Activated CD4-positive, alpha-beta T cell treated with anti-CD3 and anti-CD28 coated beads, Interleukin-2, amount 10 ng/mL, durations not matched to agents 7 days and 5 days (primary cell): ENCODE results near the gene CD226. TPM values are rescaled to one million over a fixed set of nuclear protein-coding genes. Genes with fewer than 3 reads are reported as not detected.
A peak's percentile ranks its signal among the peaks of the same experiment; 100 is the strongest.
"Not testable (repeated sequence)": the region's sequence is repeated elsewhere in the genome, so short reads cannot be mapped to it uniquely, and the experiment has no call there.

Experiments used
- CTCF ChIA-PET: fragments of 350-600 bp; sonication (Branson Sonifier 250); formaldehyde crosslinking; loops from one replicate; lab custom pipeline; 2021; ENCODE audit warnings: antibody characterized with exemption; lab: Charles Lee
- POLR2A ChIA-PET: fragments of 350-600 bp; sonication (Branson Sonifier 250); formaldehyde crosslinking; loops from one replicate; lab custom pipeline; 2021; ENCODE audit warnings: antibody characterized with exemption; lab: Charles Lee
- DNase-seq: peaks from one replicate; pipeline ENCODE4 v3.0.0-alpha.2; 2020
- H3K27ac Mint-ChIP-seq: one replicate; pipeline ENCODE4 v1.8.0; 2021; ENCODE audit warnings: mild to moderate bottlenecking, moderate library complexity, mixed read lengths
- H3K27me3 Mint-ChIP-seq: one replicate; pipeline ENCODE4 v1.8.0; 2021; ENCODE audit warnings: mixed read lengths
- H3K36me3 Mint-ChIP-seq: one replicate; pipeline ENCODE4 v1.8.0; 2021; ENCODE audit warnings: low read depth, mixed read lengths
- H3K4me1 Mint-ChIP-seq: one replicate; pipeline ENCODE4 v1.8.0; 2021; ENCODE audit warnings: mixed read lengths
- H3K4me3 Mint-ChIP-seq: one replicate; pipeline ENCODE4 v1.8.0; 2021; ENCODE audit warnings: mild to moderate bottlenecking, moderate library complexity, mixed read lengths
- H3K9me3 Mint-ChIP-seq: one replicate; pipeline ENCODE4 v1.8.0; 2021; ENCODE audit warnings: mixed read lengths
- total RNA-seq, 2 experiments: library from RNA; stranded (reverse); gene quantifications; one replicate each; pipeline ENCODE4 v1.2.3, GENCODE V29; 2021

The CD226 gene
- total RNA-seq, 2 experiments from 2014 or later, result 113 to 126 TPM

GRCh38 chr18:69936191-69936558 is 11.5 kb downstream of the CD226 start:
- ChIA-PET CTCF (interaction anchor here (1.6 to 2.4 kb wide), 2 partner anchors 9 to 28 kb away, joined by 4 to 16 read pairs; no protein-coding TSS in a partner anchor), POLR2A (interaction anchor here (1.2 kb wide), 1 partner anchor 9 kb away, joined by 3 read pairs; no protein-coding TSS in a partner anchor)
- Mint-ChIP-seq H3K27me3 (no peaks in the 10 kb centered on the region), H3K4me3 (no peak overlapping the region), H3K27ac (no peak overlapping the region), H3K9me3 (peaks cover 16% of the 10 kb centered on the region), H3K4me1 (peaks cover 18% of the 10 kb centered on the region), H3K36me3 (peaks cover 5% of the 10 kb centered on the region)
- no peak for DNase-seq

- Mint-ChIP-seq H3K27me3 (no peaks in the 10 kb centered on the region), H3K27ac (no peak overlapping the region), H3K4me3 (no peak overlapping the region), H3K36me3 (peaks cover 10% of the 10 kb centered on the region), H3K4me1 (peaks cover 15% of the 10 kb centered on the region), H3K9me3 (peaks cover 14% of the 10 kb centered on the region)
- peak; percentile 88 for DNase-seq
- CTCF ChIA-PET, result interaction anchor here (1.2 to 2.4 kb wide), 7 partner anchors 9 to 52 kb away, joined by 3 to 16 read pairs (median 4); no protein-coding TSS in a partner anchor
- POLR2A ChIA-PET, result interaction anchor here (0.7 to 1.3 kb wide), 3 partner anchors 10 to 38 kb away, joined by 3 to 5 read pairs (median 4); no protein-coding TSS in a partner anchor
Observed at GRCh38 chr18:69935319-69936190, 12.1 kb downstream of the CD226 start.

GRCh38 chr18:69934601-69935265 is 12.9 kb downstream of the CD226 start:
- no peak for DNase-seq
- peaks cover 8% of the 10 kb centered on the region for H3K4me1 Mint-ChIP-seq
- POLR2A ChIA-PET, result interaction anchor here (0.7 to 1.3 kb wide), 3 partner anchors 11 to 37 kb away, joined by 3 to 5 read pairs (median 4); no protein-coding TSS in a partner anchor
- peaks cover 18% of the 10 kb centered on the region for H3K36me3 Mint-ChIP-seq
- H3K27ac Mint-ChIP-seq, result no peak overlapping the region
- no peak overlapping the region for H3K4me3 Mint-ChIP-seq
- H3K9me3 Mint-ChIP-seq, result peaks cover 6% of the 10 kb centered on the region
- no peaks in the 10 kb centered on the region for H3K27me3 Mint-ChIP-seq
- CTCF ChIA-PET, result interaction anchor here (1.2 to 2.4 kb wide), 7 partner anchors 10 to 51 kb away, joined by 3 to 16 read pairs (median 4); no protein-coding TSS in a partner anchor

- no peak for DNase-seq
- Mint-ChIP-seq H3K4me1 (peaks cover 25% of the 10 kb centered on the region), H3K27me3 (no peaks in the 10 kb centered on the region), H3K36me3 (peaks cover 71% of the 10 kb centered on the region), H3K9me3 (peaks cover 9% of the 10 kb centered on the region), H3K4me3 (no peak overlapping the region), H3K27ac (no peak overlapping the region)
- ChIA-PET POLR2A (no interaction called here), CTCF (interaction anchor here (0.7 kb wide), 1 partner anchor 18 kb away, joined by 3 read pairs; no protein-coding TSS in a partner anchor)
Observed at GRCh38 chr18:69929041-69929774, 18.5 kb downstream of the CD226 start.

- ChIA-PET CTCF (interaction anchor here (1.2 to 2.4 kb wide), 3 partner anchors 13 to 43 kb away, joined by 3 to 7 read pairs (median 3); no protein-coding TSS in a partner anchor), POLR2A (no interaction called here)
- Mint-ChIP-seq H3K36me3 (peaks cover 90% of the 10 kb centered on the region), H3K9me3 (peaks cover 2% of the 10 kb centered on the region), H3K4me1 (peaks cover 55% of the 10 kb centered on the region), H3K4me3 (no peak overlapping the region), H3K27me3 (no peaks in the 10 kb centered on the region), H3K27ac (no peak overlapping the region)
- no peak for DNase-seq
Observed at GRCh38 chr18:69916412-69916811, 31.3 kb downstream of the CD226 start.

GRCh38 chr18:69908838-69909237 is 38.8 kb downstream of the CD226 start:
- peaks cover 53% of the 10 kb centered on the region for H3K4me1 Mint-ChIP-seq
- CTCF ChIA-PET, result interaction anchor here (0.9 to 1.5 kb wide), 3 partner anchors 10 to 26 kb away, joined by 3 to 6 read pairs (median 4); no protein-coding TSS in a partner anchor
- DNase-seq, result no peak
- no peaks in the 10 kb centered on the region for H3K27me3 Mint-ChIP-seq
- H3K36me3 Mint-ChIP-seq, result peaks cover 86% of the 10 kb centered on the region
- H3K9me3 Mint-ChIP-seq, result peaks cover 3% of the 10 kb centered on the region
- POLR2A ChIA-PET, result no interaction called here
- no peak overlapping the region for H3K27ac Mint-ChIP-seq
- H3K4me3 Mint-ChIP-seq, result no peak overlapping the region

GRCh38 chr18:69906765-69907164 is 40.9 kb downstream of the CD226 start:
- Mint-ChIP-seq H3K36me3 (peaks cover 86% of the 10 kb centered on the region), H3K27ac (no peak overlapping the region), H3K4me3 (no peak overlapping the region), H3K4me1 (peaks cover 46% of the 10 kb centered on the region), H3K9me3 (peaks cover 3% of the 10 kb centered on the region), H3K27me3 (no peaks in the 10 kb centered on the region)
- DNase-seq, result no peak
- ChIA-PET CTCF (no interaction called here), POLR2A (no interaction called here)

GRCh38 chr18:69900941-69901340 is 46.7 kb downstream of the CD226 start:
- CTCF ChIA-PET, result no interaction called here
- peaks cover 71% of the 10 kb centered on the region for H3K36me3 Mint-ChIP-seq
- H3K4me3 Mint-ChIP-seq, result no peak overlapping the region
- peaks cover 56% of the 10 kb centered on the region for H3K4me1 Mint-ChIP-seq
- no peaks in the 10 kb centered on the region for H3K27me3 Mint-ChIP-seq
- DNase-seq, result no peak
- POLR2A ChIA-PET, result no interaction called here
- no peak overlapping the region for H3K27ac Mint-ChIP-seq
- peaks cover 6% of the 10 kb centered on the region for H3K9me3 Mint-ChIP-seq

GRCh38 chr18:69899154-69899923 is 48.3 kb downstream of the CD226 start:
- DNase-seq, H3K9me3 Mint-ChIP-seq, H3K27me3 Mint-ChIP-seq: not testable (repeated sequence)
- peak overlapping the region; percentile 54 for H3K4me3 Mint-ChIP-seq
- ChIA-PET CTCF (interaction anchor here (0.8 to 2.2 kb wide), 9 partner anchors 9 to 77 kb away, joined by 3 to 9 read pairs (median 5); no protein-coding TSS in a partner anchor), POLR2A (interaction anchor here (0.6 to 1.6 kb wide), 2 partner anchors 45 to 47 kb away, joined by 3 read pairs; no protein-coding TSS in a partner anchor)
- peaks cover 73% of the 10 kb centered on the region for H3K36me3 Mint-ChIP-seq
- H3K4me1 Mint-ChIP-seq, result peaks cover 65% of the 10 kb centered on the region
- H3K27ac Mint-ChIP-seq, result peak overlapping the region; percentile 87

- H3K36me3 Mint-ChIP-seq, result peaks cover 71% of the 10 kb centered on the region
- peak overlapping the region; percentile 74 for H3K4me3 Mint-ChIP-seq
- H3K9me3 Mint-ChIP-seq, result peaks cover 7% of the 10 kb centered on the region
- ChIA-PET CTCF (interaction anchor here (0.6 to 2.2 kb wide), 12 partner anchors 10 to 205 kb away, joined by 3 to 9 read pairs (median 5); no protein-coding TSS in a partner anchor), POLR2A (interaction anchor here (0.6 to 1.6 kb wide), 4 partner anchors 37 to 84 kb away, joined by 3 to 4 read pairs (median 4); no protein-coding TSS in a partner anchor)
- DNase-seq, result peak; percentile 60
- H3K4me1 Mint-ChIP-seq, result peaks cover 73% of the 10 kb centered on the region
- peak overlapping the region; percentile 93 for H3K27ac Mint-ChIP-seq
- no peaks in the 10 kb centered on the region for H3K27me3 Mint-ChIP-seq
Observed at GRCh38 chr18:69898241-69898861, 49.3 kb downstream of the CD226 start.
